Measurements from ENCODE around the gene PPP1R15A. TPM values are rescaled to one million over a fixed set of nuclear protein-coding genes. Genes with fewer than 3 reads are reported as not detected.

Gene PPP1R15A
- total RNA-seq, 1 donor from 2014 or later: 80.9 TPM

DNA sequence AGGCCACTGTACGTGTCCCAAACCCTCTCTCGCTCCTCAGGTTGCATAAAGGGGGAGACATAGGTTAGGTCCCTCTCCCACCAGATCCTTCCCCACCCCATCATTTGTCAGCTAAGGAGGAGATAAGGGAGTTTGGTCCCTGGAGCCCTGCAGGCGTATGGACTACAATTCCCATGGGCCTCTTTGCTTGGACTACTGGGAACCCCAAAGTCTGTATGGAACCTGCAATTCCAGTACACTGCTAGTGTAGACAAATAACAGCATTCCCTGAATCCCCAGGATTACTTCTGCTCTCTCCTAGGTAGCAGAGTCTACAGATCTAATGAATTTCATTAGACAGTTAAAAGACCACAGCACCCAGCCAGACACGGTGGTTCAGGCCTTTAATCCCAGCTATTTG lies 19.9 kb upstream of the PPP1R15A start:
- Histone ChIP-seq H3K27ac (no peak overlapping the region), H3K4me3 (no peak overlapping the region), H3K9me3 (no peaks in the 10 kb centered on the region), H3K36me3 (no peaks in the 10 kb centered on the region), H3K27me3 (no peaks in the 10 kb centered on the region), H3K4me1 (no peaks in the 10 kb centered on the region)
- DNase-seq (no peak), ATAC-seq (no peak)
- intact Hi-C loops (cut with DNase I): no loop called here
- TF ChIP-seq, protein P1, sequence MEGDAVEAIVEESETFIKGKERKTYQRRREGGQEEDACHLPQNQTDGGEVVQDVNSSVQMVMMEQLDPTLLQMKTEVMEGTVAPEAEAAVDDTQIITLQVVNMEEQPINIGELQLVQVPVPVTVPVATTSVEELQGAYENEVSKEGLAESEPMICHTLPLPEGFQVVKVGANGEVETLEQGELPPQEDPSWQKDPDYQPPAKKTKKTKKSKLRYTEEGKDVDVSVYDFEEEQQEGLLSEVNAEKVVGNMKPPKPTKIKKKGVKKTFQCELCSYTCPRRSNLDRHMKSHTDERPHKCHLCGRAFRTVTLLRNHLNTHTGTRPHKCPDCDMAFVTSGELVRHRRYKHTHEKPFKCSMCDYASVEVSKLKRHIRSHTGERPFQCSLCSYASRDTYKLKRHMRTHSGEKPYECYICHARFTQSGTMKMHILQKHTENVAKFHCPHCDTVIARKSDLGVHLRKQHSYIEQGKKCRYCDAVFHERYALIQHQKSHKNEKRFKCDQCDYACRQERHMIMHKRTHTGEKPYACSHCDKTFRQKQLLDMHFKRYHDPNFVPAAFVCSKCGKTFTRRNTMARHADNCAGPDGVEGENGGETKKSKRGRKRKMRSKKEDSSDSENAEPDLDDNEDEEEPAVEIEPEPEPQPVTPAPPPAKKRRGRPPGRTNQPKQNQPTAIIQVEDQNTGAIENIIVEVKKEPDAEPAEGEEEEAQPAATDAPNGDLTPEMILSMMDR (IDR thresholded peaks at IDR 0.05): no peak

DNA sequence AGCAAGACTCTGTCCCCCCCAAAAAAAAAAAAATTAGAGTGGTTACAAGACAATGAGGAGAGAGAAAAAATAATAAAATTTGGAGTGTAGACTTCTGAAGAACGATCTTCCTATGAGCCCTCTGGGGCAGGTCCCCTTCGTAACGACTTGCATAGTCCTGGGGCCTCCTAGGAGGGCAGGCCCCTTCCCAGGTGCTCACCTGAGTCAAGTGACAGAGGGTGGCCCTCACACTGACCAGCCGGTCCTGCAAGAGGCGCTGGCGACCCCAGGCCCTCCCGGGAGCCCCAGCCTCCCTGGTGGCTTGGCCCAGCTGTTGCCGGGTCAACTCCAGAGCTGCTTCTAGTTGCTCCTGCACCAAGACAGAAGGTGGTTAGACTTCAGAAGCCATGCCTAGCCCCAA lies 18.7 kb upstream of the PPP1R15A start:
- no peak for ATAC-seq
- TF ChIP-seq, protein P1 (IDR thresholded peaks at IDR 0.05): no peak
- H3K4me3 ChIP-seq: no peak overlapping the region
- no peaks in the 10 kb centered on the region for H3K9me3 ChIP-seq
- no peaks in the 10 kb centered on the region for H3K36me3 ChIP-seq
- intact Hi-C loops (cut with DNase I): no loop called here
- no peaks in the 10 kb centered on the region for H3K27me3 ChIP-seq
- no peak overlapping the region for H3K27ac ChIP-seq
- no peak for DNase-seq
- no peaks in the 10 kb centered on the region for H3K4me1 ChIP-seq

DNA sequence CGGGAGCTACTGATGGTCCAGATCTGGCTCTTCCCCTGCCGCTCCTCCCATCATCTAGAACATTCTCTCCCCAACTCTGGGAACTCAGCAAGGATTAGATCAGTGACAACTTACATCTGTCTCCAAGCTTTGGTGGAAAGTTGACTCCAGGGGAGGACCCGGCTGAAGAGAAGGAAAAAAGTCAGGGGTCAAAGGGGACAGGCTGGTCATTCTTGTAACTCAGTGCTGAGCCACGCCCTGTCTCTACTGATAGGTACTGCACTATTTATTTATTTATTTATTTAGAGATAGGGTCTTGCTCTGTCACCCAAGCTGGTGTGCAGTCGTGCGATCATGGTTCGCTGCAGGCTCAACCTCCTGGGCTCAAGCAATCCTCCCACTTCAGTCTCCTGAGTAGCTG lies 18.1 kb upstream of the PPP1R15A start:
- H3K4me3 ChIP-seq: no peak overlapping the region
- no peaks in the 10 kb centered on the region for H3K27me3 ChIP-seq
- intact Hi-C loops (cut with DNase I): no loop called here
- H3K4me1 ChIP-seq: no peaks in the 10 kb centered on the region
- H3K9me3 ChIP-seq: no peaks in the 10 kb centered on the region
- DNase-seq (no peak), ATAC-seq (no peak)
- no peaks in the 10 kb centered on the region for H3K36me3 ChIP-seq
- no peak overlapping the region for H3K27ac ChIP-seq
- TF ChIP-seq, protein P1 (IDR thresholded peaks at IDR 0.05): no peak

DNA sequence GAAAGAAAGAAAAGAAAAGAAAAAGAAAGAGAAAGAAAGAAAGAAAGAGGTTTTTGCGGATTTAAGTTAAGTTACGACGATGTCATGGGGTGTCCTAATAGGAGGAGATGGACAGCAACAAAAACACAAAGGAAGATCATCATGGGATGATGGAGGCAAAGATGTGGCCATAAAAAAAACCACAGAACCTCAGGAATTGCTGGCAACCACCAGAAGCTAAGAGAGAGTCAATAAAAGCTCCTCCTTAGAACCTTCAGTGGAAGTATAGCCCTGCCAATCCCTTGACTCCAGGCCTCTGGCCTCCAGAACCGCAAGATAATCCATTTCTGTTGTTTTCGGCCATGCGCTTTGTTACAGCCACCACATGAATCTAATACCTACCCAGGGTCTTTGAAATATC lies 15.3 kb upstream of the PPP1R15A start:
- H3K4me3 ChIP-seq: no peak overlapping the region
- no peaks in the 10 kb centered on the region for H3K4me1 ChIP-seq
- H3K9me3 ChIP-seq: no peaks in the 10 kb centered on the region
- DNase-seq (no peak), ATAC-seq (no peak)
- no peak overlapping the region for H3K27ac ChIP-seq
- TF ChIP-seq, protein P1 (IDR thresholded peaks at IDR 0.05): no peak
- H3K36me3 ChIP-seq: no peaks in the 10 kb centered on the region
- H3K27me3 ChIP-seq: no peaks in the 10 kb centered on the region
- intact Hi-C loops (cut with DNase I): no loop called here

DNA sequence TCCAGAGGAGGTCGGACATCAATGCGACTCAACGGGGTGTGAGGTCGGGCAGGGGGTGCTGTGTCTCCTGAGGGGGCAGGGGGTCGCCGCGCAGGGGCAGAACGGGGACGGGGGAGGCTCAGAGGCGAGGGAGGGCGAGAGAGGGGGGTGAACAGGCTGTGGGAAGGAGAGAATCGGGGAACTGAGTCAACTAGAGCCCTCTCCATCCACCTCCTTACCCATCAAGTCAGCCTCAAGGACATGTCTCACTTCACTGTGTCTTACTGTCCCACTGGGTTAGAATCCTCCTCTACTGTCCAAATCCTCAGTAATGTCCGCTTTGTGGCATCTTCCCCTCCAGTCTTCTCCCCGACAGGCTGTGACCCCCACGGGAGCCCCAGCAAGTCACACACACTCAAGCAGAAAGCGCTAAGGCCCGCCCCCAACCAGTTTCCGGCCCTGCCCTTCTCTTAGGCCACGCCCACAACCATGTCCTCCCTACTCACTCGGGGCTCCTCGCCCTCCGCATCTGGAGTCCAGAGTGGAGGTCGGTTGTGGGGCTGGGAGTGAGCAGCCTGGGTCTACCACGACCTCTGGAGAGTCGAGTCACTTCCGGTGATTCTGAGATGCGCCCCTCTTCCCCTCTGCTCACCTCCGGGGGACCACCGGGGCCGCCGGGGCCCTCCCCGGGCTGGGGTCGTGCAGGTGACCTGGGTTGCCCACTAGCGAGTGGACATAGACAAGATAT lies 13.1 kb upstream of the PPP1R15A start:
- peak overlapping the region; percentile 1 for H3K27ac ChIP-seq
- peak; percentile 82 for ATAC-seq
- no peaks in the 10 kb centered on the region for H3K4me1 ChIP-seq
- H3K4me3 ChIP-seq: peak overlapping the region; percentile 23
- peak; percentile 86 for DNase-seq
- H3K9me3 ChIP-seq: no peaks in the 10 kb centered on the region
- TF ChIP-seq, protein P1 (IDR thresholded peaks at IDR 0.05): no peak
- intact Hi-C loops (cut with DNase I): no loop called here
- no peaks in the 10 kb centered on the region for H3K27me3 ChIP-seq
- no peaks in the 10 kb centered on the region for H3K36me3 ChIP-seq
